HG02973 (cell line): Measurements from ENCODE around the gene KIF20B.
"Not testable (repeated sequence)": the region's sequence is repeated elsewhere in the genome, so short reads cannot be mapped to it uniquely, and the experiment has no call there.

ENCODE experiments used
- ATAC-seq: cut with Tn5 transposase; IDR thresholded peaks from one replicate; pipeline ENCODE4 v1.9.1; 2021; ENCODE audit warnings: moderate library complexity; ENCODE audit not compliant: unreplicated experiment

Gene KIF20B

DNA sequence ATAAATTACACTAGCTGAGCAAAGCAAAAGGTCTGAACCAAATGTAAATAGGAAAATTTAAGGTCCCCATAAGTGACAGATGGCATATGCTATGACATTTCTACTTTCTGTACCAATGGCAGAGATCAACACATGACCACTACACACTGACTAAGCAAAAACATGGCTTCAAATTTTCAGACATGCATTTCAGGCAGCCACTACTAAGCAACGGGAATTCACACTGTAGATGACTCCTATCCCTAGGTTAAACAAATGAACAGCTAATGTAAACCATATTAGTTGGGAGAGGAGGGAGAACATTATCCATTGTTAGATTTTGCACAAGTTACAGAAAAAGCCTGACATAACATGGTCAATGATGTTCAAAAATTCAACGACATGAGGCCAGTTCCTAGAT is 11.4 kb upstream of the KIF20B start:
- ATAC-seq, result no peak

DNA sequence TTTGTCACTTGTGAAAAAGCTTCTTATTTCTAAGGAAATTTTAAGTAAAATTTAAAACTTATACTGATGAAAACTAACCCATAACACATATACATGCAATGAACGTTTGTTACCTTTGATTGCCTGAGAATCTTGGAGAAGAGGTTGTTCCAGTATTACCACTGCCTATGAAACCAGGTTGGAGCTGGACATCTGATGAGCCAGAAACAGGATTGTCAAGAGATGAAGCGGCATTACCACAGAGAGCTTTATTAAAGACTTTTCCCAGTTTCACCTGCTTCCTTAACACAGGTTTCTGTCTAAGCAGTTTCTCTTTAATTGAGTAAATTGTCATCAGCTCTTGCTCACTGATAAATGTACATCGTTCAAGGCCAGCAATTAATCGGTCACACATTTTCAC is 9.0 kb upstream of the KIF20B start:
- ATAC-seq, result no peak

DNA sequence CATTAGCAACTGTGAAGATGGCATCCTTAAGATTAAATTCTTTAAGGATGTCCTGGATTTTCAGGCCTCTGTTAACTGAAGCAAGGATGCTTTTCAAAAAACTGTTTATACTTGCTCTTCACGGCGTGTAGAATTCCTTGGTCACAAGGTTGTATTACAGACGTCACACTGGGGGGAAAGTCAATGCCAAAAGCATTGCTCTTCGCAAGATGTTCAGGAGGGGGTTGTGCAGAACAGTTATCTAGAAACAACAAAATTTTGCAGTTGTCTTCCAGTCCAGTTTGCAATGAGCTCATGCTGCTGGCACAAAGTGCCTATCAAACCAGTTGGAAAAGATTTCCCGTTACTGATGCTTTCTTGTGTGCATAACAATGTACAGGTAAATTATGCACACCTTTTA is 8.2 kb upstream of the KIF20B start:
- ATAC-seq, result no peak

GRCh38 chr10:89695307-89695706 is 6.1 kb upstream of the KIF20B start:
- ATAC-seq, result no peak

DNA sequence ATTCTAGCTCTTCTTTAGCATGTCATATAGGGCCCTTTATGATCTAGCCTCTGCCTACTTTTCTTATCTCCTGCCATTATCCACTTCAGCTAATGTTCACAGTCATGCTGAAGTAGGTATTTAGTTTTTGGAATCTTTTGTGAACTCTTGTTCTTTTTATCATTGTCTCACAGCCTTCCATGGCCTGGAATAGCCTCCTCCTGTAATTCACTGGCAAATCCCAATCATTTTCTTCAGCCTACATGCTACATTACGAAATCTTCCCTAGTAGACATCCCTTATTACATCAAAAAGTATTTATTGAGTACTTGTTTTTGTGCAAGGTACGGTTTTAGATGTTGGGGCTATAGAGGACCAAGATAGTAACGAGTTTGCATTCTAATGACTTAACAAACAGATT is 3.4 kb upstream of the KIF20B start:
- ATAC-seq, result no peak

- no peak for ATAC-seq
These were observed 1.8 kb upstream of the KIF20B start for GRCh38 chr10:89699581-89700064.

DNA sequence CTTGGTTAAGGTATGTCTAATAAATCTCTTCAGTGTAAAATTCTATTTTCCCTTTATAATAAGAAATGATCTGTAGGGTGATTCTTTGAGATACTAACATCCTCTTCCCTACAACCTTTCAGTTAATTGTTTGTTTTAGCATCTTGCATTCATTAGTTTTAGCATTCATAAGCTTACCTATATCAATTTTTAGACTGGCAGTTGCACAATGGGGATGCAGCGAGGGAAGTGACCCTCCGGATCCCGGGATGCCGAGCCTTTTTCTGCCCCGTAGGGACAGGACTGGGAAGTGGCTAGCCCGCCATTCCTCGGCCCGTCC is 508 bp upstream of the KIF20B start:
- ATAC-seq, result no peak

- no peak for ATAC-seq
These were observed 711 bp downstream of the KIF20B start for GRCh38 chr10:89702121-89702480.

GRCh38 chr10:89705466-89705865 is 4.1 kb downstream of the KIF20B start:
- no peak for ATAC-seq

DNA sequence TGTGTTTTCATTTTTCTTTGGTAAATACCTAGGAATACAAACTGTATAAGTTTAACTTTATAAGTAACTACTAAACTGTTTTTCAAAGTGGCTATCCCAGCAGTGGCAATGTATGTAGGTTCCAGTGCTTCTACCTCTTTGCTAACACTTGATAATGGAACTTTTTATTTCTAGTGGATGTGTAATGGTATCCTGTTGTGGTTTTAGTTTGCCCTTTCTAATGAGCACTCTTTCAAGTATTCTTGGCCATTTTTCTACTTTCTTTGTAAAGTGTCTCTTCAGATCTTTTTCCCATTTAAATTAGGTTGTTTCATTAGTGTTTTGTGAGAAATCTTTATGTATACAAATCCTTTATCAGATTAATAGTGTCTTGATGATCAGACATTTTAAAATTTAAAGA is 4.6 kb downstream of the KIF20B start:
- ATAC-seq, result no peak

DNA sequence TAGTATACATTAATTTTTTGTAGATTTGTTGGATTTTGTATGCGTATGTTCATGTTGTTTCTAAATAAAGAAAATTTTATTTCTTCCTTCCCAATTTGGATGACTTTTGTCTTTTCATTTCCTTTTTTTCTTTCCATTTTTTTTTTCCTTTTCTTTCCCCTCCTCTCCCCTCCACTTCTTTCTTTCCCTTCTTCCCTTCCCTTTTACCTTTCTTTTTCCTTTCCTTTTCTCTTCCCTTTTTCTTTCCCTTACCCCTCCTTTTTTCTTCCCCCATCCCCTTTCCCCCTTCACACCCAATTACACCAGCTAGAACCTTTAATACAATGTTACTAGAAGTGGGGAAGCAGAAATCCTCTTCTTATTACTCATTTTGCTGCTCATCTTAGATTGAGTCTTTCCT is 6.0 kb downstream of the KIF20B start:
- ATAC-seq, result no peak

- no peak for ATAC-seq
These were observed 9.4 kb downstream of the KIF20B start for GRCh38 chr10:89710753-89711152.

GRCh38 chr10:89734616-89735015 is 33.2 kb downstream of the KIF20B start:
- no peak for ATAC-seq

DNA sequence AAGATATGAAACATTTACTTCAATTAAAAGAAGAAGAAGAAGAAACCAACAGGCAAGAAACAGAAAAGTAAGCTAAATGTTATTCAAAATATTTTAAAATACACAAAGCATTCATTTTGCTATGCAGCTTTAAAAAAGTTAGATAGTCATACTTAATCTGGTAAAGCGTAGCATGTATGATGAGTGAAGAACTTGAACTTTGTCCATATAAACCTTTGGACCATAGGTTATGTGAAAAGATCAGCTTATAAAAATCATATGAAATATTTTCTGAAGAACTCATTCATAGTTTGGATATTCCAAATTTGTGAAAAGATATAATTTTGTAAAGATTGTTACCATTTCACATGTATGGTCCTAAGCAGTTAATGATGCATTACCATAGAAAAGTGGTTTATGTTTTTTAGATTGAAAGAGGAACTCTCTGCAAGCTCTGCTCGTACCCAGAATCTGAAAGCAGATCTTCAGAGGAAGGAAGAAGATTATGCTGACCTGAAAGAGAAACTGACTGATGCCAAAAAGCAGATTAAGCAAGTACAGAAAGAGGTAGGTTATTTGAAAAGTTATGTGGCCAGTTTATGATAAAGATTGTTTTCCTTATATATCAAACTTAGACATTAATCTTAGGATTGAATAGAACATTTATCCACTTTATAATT is 37.3 kb downstream of the KIF20B start:
- ATAC-seq, result peak; percentile 87

DNA sequence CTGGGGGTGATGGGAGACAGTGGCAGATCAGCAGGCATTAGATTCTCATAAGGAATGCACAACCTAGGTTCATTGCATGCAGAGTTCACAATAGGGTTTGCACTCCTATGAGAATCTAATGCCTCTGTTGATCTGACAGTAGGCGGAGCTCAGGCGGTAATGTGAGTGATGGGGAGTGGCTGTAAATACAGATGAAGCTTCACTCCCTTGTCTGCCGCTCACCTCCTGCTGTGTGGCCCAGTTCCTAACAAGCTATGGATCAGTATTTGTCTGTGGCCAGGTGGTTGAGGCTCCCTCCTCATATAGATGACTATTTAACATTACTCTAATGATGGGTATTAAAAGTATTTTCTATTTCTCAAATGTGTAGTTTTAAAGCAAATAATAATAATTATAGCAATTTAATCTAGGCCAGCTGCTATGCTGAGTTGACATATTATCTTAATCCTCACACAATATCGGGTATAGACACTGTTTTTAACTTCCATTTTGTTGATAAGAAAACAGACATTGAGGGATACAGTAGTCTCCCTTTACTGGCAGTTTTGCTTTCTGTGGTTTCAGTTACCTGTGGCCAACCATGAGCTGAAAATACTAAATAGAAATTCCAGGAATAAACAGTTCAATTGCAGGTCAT is 39.9 kb downstream of the KIF20B start:
- ATAC-seq, result no peak

DNA sequence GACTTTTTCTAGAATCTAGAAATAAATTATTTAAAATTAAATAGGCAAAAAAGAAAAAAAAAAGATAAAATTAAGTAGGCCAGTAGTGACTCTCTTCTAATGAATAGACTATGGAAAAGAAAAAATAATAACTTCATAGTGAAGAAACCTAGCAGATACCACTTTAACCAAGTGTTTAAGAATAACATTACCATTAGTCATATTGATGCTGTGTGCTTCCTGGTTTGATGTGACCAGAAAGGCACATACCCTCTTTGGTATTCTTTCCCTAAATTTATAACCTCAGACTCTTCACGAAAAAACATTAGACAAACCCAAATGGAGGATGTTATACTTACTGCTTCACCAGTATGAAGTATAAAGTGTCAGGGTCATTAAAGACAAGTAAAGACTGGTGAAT is 42.6 kb downstream of the KIF20B start:
- ATAC-seq, result no peak

- no peak for ATAC-seq
These were observed 44.5 kb downstream of the KIF20B start for GRCh38 chr10:89745903-89746302.

GRCh38 chr10:89750441-89750840 is 49.1 kb downstream of the KIF20B start:
- ATAC-seq, result no peak

- ATAC-seq, result no peak
These were observed 54.0 kb downstream of the KIF20B start for GRCh38 chr10:89755374-89755773.

DNA sequence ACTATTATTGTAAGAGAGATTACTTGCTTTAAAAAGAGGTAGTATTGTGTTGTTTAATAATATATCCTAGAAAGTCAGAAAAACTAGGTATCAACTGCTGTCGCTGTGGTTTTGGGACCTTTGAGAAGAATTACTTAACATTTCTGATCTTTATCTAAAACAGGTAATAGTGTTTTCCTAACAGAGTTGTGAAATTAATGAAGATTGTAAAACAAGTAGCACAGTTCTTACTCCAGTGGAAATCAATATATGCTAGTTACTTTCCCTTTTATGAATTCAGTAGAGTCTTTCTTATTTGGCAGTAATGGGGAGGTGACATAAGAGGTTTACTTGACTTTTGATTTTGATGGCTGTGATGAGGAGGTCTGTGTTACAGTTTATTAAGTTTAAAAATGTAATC is 58.1 kb downstream of the KIF20B start:
- ATAC-seq, result no peak

DNA sequence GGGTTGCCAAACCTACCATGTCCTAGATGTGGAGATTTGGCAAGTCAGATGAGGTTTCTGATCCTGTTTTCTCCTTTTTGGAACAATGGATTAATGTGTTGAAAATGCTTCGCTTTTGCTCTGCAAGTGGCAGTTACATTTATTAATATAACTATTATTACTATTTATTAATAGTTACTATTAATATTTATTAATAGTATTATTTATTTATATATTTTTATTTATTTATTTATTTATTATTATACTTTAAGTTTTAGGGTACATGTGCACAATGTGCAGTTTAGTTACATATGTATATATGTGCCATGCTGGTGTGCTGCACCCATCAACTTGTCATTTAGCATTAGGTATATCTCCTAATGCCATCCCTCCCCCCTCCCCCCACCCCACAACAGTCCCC is 62.3 kb downstream of the KIF20B start:
- not testable (repeated sequence) for ATAC-seq

DNA sequence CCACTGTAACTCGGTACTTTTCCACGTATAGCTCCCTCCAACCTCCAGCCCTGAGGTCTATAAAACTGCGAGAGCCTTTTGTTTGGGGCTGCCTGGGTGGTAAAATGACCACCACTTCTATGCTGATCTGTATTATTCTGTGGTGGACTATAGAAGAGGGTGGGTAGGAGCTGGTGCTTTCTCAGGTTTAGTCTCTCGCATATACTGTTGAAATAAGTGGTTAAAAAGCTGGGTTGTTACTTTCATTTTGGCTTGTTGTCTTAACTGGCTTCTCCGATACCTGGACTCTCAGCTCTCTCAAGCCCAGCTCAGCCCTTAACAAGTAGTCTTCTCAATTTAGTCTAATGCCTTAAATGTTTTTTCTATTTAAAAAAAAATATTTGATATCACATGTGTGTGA is 70.3 kb downstream of the KIF20B start:
- ATAC-seq, result no peak

DNA sequence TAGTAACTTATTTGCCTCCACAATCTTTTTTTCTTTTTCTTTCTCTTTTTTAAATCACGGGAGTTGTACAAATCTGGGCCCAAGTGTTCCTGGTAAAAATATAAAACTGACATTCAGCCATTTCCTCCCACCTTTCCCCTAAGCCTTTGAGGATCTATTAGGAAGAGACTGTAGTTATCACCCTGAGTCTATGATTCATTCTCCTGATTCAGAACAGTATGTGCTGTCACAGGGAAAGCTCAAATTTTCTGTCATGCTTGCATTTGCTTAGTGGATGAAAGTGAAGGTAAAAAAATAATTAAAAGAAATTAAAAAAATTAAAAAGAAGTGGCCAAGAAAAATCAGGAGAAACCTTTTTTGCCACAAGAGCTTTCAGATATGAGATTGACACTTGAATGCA is 71.7 kb downstream of the KIF20B start:
- ATAC-seq, result no peak
